GM23248 (cell line): ENCODE data around the gene COL11A2.

Source experiments
- EZH2 ChIP-seq: fragments of 200-600 bp; sonication (generic); IDR thresholded peaks from 2 replicates; pipeline ENCODE4 v1.6.1; 2018; ENCODE audit warnings: antibody characterized with exemption, mild to moderate bottlenecking; ENCODE audit not compliant: insufficient read depth, poor library complexity, severe bottlenecking
- EZH2phosphoT487 ChIP-seq: fragments of 200-600 bp; sonication (generic); IDR thresholded peaks from 2 replicates; pipeline ENCODE4 v1.6.1; 2018; ENCODE audit warnings: antibody characterized with exemption, moderate library complexity, mild to moderate bottlenecking, low read depth; ENCODE audit not compliant: insufficient read depth

GRCh38 chr6:33209856-33210255 is 17.6 kb upstream of the COL11A2 start:
- no peak for TF ChIP-seq EZH2
- no peak for TF ChIP-seq EZH2phosphoT487
